GM20431 (cell line): ENCODE results near the gene TCF12.

Source experiments
- in situ Hi-C: fragments of 300-500 bp; cut with MseI, MboI; formaldehyde crosslinking; loops from one replicate; pipeline ENCODE4 v1.15.0; 2020; ENCODE audit warnings: low sequenced_read_pairs; ENCODE audit not compliant: unreplicated experiment

TCF12 gene

DNA sequence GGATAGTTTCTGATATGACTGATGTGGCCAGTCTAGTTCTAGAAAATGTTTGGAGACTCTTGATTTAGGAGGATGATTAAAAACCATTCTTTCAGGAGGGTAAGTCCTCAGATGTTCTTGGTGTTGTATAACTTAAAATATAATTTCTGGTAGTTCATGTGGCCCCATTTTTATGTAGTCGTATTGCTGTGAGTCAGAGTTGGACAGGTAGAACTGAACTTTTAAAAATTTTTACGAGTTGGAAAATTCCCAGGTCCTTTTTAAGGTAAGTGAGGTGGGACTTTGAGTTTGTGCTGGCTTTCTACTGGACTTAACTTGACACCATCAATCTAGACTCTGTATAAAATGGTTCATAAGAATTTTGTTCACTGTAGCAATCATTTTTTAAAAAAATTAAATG, 92.3 kb downstream of the TCF12 start:
- in situ Hi-C loops: loop anchor here (25.0 kb wide), 1 partner anchor 302 kb away; no protein-coding TSS in a partner anchor

DNA sequence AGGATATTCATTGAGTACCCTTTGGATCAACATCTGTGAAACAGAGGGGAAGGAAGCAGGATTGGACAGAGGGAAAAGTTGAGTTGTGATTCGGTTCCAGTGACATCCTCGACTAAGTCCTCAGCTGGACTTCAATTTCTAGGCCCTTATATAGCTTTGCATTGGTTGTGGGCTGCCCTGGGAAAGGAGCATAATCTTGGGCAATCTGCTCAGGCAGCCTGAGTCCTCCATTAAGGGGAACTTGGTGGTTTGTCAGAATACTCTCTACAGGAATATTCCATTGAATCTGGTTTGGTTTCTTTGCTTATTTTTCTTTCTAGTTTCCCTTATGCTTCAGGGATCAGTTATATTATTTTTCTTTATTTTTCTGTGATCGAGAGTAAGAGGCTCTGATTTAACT, 94.1 kb downstream of the TCF12 start:
- in situ Hi-C loops: loop anchor here (25.0 kb wide), 1 partner anchor 300 kb away; no protein-coding TSS in a partner anchor

DNA sequence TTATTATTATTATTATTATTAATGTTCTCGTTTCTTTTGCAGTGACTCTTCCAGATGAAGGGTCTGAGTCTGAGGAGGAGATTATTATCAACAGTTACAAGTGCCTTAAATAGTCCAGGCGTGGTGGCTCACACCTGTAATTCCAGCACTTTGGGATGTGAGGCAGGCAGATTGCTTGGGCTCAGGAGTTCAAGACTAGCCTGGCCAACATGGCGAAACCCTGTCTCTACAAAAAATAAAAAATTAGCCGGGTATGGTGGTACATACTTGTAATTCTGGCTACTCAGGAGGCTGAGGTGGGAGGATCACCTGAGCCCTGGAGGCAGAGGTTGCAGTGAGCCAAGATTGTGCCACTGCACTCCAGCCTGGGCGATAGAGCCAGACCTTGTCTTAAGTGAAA, 96.5 kb downstream of the TCF12 start:
- in situ Hi-C loops: loop anchor here (25.0 kb wide), 1 partner anchor 297 kb away; no protein-coding TSS in a partner anchor

DNA sequence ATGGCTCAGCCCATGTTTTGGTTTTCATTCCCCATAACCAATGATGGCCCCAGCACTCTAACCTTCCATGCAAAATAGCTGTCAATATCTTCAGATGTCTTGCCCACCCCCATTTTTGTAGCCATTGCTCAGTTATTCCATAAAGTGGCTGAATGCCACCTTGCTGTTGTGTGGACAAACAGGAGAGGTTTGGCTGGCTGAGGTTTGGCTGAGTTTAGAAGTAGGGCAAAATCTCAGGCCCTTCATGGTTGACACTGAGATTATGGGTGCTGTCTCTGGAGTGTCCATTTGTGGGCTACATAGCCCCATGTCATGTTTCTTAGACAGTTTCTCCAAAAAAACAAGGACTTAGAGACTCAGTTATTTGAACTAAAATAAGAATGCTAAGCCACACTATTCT, 96.9 kb downstream of the TCF12 start:
- in situ Hi-C loops: loop anchor here (25.0 kb wide), 1 partner anchor 297 kb away; no protein-coding TSS in a partner anchor

DNA sequence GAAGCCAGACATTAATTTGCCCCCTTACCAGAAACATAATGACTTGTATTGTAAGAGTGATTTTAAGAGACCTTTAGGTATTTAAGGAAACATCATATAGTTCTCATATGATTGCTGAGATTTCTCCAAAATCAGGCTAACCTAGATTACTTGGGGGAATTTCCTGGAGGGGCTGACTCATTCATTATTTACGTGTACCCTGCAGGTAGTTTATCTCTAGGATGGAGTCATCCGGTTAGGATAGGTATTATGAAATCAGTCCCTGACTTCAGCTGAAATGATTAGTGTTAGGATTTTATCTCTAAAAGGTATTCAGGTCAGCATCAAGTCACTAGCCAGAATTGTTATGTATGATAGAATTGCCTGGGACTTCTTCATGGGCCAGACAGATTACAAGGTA, 97.5 kb downstream of the TCF12 start:
- in situ Hi-C loops: loop anchor here (25.0 kb wide), 1 partner anchor 296 kb away; no protein-coding TSS in a partner anchor

DNA sequence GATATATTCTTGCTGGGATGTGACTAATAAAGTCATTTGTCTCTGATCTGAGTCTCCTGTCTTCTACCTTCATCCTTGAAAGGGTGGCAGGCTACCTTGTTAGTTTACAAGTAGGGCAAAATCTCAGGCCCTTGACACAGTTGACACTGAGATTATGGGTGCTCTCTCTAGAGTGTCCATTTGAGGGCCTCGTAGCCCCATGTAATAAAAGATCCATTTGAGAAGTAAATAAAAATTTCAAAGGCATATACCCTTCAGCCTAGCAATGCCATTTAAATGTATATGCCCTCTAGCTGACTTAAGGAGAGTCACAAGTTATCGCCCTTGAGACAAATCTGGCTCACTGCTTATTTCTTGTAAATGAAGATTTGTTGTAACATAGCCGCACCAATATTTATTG, 98.6 kb downstream of the TCF12 start:
- in situ Hi-C loops: loop anchor here (25.0 kb wide), 1 partner anchor 295 kb away; no protein-coding TSS in a partner anchor

DNA sequence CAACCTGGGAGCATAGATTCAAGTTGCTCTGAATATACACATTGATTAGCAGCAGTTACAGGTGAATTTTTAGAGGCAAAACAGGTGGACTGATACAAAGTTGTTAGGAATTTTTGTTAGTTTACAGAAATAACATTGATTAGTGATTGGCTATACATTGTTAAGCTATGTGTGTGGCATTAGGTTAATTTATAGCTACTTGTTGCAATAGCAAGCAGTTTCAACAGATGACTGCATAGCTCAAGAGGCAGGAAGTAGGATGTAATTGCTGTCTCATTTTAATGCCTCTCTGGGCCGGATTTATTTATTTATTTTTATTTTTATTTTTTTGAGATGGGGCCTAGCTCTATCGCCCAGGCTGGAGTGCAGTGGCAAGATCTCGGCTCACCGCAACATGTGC, 99.7 kb downstream of the TCF12 start:
- in situ Hi-C loops: loop anchor here (25.0 kb wide), 1 partner anchor 294 kb away; no protein-coding TSS in a partner anchor

DNA sequence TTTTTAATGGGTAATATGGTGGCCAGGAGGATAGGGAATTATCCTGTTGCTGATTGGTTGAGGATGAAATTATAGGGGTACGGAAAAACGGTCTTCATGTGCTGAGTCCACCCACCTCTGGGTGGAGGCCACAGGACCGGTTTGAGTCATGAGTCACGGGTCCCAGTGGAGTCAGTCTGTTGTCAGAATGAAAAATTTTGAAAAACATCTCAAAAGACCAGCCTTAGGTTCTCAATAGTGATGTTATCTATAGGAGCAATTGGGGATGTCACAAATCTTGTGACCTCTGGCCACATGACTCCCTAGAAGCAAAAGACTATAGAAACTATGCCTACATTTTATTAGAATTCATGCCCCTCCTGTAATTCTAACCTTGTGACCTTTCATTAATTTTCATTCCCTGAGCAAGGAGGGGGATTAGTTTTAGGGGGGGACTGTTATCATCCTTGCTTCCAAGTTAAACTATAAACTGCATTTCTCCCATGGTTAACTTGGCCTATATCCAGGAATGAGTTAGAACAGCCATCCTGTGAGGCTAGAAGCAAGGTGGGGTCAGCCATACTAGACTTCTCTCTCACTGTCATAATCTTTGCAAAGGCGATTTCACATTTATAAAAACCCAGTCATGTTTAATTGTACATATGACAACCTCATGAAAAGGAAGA, 101.2 kb downstream of the TCF12 start:
- in situ Hi-C loops: loop anchor here (25.0 kb wide), 1 partner anchor 293 kb away; no protein-coding TSS in a partner anchor

DNA sequence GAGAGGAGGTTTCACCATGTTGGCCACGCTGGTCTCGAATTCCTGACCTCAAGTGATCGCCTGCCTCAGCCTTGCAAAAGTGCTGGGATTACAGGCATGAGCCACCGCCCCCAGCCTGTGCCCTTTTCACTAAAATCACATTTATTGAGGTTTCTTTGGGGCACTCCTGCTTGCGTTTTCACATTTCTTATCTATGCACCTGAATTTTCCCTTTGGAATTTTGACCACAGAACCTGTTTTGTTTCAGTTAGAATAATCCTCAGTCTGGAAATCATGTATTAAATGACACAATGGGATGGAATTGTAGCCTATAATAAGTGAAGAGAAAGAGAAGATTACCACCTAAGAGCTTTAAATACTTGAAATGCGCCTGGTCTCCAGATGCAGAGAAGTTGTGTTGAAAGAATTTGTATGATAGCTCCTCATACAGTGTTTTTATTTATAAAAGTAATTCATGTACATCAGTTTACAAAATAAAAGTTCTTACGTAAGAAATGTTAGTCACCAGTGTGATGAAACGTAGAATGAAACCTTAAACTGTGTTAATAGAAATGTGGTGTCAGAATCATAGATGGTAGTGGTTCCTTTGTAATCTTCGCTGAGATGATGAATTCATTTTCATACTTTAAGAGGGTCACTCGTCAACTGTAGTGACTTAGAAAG, 107.0 kb downstream of the TCF12 start:
- in situ Hi-C loops: no loop called here

DNA sequence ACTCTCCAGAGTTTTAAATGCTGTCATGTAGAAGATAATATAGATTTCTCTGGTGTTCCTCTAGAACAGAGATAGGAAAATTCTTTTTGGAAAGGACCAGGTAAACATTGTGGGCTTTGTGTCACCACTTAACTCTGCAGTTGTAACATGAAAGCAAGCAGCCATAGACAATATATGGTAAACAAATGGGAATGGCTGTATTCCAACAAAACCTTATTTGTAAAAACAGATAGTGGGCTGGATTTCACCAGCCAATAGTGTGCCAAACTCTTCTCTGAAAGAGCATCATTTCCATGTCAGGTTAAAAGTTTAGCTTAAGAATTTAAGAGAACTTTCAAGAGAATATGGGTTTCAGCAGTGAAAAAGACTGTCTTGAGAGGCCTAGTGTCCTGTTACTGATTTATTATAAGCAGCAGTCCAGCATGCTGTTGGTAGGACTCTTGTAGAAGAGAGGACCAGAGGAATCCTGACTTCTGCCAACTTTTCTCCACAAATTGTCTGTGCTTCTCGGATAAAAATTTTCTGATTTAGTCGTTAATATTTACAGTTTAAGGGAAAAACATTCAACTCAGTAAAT, 107.7 kb downstream of the TCF12 start:
- in situ Hi-C loops: no loop called here

DNA sequence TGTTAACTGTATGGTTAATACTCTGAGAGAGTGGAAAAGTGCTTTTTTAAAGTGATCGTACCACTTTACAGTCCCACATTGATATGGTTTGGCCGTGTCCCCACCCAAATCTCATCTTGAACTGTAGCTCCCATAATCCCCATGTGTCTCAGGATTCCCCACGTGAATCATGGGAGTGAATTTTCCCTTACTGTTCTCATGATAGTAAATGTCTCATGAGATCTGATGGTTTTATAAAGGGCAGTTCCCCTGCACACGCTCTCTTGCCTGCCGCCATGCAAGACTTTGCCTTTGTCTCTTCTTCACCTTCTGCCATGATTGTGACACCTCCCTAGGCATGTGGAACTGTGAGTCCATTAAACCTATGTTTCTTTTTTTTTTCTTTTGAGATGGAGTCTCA, 109.2 kb downstream of the TCF12 start:
- in situ Hi-C loops: no loop called here

DNA sequence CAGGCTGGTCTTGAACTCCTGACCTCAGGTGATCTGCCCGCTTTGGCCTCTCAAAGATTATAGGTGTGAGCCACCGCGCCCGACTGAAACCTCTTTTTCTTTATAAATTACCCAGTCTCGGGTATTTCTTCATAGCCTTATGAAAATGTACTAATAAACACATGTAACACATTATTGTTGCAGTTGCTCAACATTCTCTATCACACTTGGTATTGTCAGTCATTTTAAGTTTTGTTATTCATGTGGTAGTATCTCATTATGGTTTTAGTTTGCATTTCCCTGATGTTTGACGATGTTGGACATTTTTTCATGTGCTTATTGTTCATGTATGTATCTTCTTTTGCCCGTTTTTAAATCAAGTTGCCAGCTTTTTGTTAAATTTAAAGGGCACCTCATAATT, 109.7 kb downstream of the TCF12 start:
- in situ Hi-C loops: no loop called here

DNA sequence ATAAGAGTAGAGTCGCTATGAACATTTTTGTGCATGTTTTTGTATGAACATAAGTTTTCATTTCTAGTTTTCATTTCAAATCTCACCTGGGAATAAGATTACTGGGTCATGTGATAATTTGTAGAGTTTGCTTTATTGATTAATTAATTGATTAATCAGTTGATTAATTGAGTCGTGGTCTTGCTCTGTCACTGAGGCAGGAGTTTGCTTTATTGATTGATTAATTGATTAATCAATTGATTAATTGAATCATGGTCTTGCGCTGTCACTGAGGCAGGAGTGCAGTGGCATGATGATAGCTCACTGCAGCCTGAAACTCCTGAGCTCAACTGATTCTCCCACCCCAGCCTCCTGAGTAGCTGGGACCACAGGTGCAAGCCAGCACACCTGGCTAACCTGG, 111.6 kb downstream of the TCF12 start:
- in situ Hi-C loops: no loop called here

DNA sequence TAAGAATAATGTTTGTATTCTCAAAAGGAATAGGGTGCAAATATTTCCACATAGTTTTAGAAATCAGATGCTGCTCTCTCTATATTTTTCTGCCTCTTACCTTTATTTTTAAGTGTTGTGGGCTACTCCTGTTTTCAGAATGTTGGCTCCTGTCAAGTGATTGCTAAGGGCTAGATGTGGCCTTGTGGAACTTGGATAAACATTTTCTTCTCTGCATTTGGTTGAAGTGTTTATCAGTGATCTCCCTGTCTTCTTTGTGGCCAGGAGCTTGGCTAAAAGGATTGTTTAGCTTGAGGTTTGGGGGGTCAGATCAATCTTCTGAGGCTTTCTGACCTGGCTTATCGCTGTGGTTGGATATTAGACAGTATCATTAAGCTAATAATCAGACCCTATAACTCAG, 112.6 kb downstream of the TCF12 start:
- in situ Hi-C loops: no loop called here

DNA sequence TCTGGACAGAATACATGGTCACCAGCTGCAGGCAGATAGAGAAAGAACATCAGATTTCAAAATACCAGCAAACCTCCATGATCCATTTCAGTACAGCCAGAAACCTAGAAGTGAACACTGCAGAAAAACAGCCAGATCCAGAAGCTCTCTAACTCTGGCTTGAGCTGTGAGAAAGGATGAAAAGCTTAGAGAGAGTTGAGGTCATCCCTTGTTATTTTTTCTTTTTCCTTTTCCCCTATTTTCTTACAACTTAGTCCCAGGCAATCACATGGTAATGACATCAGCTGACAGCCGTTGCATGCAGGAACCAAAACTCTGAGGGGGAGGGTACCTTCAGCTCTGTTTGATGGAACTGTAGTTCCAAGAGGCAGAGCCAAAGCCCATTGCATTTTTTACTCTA, 113.2 kb downstream of the TCF12 start:
- in situ Hi-C loops: no loop called here

DNA sequence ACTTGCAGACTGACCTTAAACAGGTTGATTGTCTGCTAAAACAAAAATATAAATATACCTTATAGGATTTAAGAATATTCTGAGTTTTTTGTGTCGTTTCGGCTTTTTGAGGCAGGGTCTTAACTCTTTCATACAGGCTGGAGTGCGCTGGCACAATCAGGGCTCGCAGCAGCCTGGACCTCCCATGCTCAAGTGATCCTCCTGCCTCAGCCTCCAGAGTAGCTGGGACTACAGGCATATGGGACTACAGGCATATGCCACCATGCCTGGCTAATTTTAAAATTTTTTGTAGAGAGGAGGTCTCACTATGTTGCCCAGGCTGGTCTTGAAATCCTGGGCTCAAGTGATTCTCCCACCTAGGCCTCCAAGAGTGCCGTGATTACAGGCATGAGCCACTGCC, 113.9 kb downstream of the TCF12 start:
- in situ Hi-C loops: no loop called here

DNA sequence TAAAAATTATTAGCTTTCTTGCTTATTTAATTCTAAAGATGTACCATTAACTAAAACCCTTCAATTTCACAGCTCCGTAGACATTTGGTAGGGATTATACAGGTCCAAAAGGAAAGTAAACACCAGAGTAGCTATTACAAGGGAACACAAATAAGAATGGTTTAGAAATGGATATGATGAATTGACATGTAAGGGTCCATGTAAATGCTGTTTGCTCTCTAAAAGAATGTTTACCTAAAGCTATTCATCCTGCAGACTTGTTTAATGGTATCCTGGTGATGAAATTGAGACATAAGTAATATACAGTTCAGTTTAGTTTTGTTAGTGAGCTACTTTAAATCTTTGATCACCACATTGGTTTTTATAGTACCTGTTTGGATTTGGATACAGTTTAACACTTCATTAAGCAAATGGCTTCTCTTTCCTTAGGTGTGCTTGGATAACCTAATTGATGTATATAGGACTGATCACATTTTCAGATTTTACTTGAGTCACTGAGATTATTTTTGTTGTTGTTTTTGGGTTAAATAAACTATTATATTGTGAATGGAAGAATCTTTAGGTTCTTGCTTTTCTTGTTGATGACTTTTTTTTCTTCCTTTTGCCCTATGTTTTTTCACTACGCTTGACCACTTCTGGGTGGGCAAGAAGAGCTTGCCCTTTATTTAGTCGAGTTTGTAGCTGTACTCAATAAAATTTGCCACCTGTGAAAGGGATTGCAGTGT, 115.4 kb downstream of the TCF12 start:
- in situ Hi-C loops: no loop called here

DNA sequence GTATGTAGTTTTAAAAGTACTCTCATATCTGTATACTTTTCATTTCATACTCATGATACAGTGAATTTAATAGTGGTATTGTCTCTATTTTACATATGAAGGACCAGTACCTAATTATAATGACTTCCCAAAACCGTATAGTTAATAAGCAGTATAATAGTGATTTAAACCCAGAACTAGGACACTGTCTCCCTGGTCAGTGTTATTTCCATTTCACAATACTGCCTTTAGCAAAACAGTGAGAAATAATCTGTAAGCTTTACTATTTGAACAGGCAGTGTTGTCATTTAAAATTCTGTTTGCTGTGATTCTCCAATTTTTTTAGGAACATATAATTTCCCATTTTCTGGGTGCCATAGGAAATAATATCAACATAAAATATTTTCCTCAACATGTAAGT, 116.2 kb downstream of the TCF12 start:
- in situ Hi-C loops: no loop called here

DNA sequence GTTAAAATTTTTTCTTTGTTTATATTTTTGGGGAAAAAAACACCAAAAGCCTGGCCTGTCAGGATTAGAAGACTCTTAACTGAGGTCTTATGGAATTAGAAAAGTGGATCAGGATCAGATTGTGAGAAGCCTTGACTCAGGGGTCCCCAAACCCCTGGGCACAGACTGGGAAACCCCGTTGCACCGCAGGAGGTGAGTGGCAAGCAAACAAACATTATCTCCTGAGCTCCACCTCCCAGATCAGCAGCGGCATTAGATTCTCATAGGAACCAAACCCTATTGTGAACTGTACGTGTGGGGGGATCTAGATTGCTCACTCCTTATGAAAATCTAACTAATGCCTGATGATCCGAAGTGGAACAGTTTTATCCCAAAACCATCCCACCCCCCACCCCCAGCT, 117.2 kb downstream of the TCF12 start:
- in situ Hi-C loops: no loop called here

DNA sequence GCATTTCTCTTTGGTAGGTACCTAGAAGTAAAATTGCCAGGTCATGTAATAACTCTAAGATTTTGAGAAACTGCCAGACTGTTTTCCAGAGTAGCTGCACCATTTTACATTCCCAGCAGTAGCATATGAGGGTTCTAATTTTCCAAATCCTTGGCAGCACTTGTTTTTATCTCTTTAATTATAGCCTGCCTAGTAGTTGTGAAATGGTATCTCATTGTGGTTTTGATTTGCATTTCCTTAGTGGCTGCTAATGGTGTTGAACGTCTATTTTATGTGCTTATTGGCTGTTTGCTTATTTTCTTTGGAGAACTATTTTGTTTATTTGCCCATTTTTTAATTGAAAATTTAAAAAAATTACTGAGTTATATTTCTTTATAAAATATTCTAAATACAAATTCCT, 117.9 kb downstream of the TCF12 start:
- in situ Hi-C loops: no loop called here

DNA sequence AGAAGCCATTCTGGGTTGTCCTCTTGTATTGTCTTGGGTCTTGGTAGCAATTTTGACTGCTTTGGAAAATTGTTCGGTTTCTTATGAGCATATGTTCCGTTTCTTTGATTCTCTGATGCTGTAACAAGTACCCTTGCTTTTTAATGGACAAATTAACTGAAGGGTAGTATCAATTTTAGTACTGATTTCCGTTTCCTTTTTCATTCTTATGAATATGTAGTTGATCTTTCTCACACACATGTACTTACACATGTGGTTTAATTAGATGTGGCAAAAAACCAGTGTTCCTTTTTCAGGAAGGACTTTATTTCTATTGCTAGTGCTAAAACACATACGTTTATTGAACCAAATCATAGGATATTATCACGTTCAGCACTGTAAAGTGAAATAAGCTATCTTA, 119.1 kb downstream of the TCF12 start:
- in situ Hi-C loops: no loop called here
